Raji (cell line): ENCODE data around the gene UBE3C.

Source experiments
- POLR2A ChIP-seq: IDR thresholded peaks from 2 replicates; pipeline ENCODE4 v1.6.1; 2011; ENCODE audit warnings: low read depth, low read length, control low read depth; ENCODE audit not compliant: insufficient read depth

Gene UBE3C

DNA sequence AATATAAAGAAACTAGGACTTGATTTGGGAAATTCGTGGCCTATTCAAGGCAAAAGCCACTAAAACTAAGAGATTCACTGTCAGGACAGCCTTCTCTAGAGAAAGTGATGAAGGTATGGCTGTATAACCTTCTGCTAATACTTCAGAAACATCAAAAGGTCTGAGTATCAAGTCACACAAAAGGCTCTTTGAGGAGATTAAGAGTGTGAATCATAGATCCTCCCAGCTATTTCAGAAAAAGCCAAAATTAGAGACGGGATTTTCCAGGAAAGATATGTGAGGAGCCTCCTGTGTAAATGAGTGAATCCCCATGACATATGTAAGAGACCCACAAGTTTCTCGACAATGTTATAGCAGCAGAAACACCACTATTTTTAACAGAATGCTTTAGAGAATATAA, 56.2 kb downstream of the UBE3C start:
- TF ChIP-seq POLR2A, result no peak

DNA sequence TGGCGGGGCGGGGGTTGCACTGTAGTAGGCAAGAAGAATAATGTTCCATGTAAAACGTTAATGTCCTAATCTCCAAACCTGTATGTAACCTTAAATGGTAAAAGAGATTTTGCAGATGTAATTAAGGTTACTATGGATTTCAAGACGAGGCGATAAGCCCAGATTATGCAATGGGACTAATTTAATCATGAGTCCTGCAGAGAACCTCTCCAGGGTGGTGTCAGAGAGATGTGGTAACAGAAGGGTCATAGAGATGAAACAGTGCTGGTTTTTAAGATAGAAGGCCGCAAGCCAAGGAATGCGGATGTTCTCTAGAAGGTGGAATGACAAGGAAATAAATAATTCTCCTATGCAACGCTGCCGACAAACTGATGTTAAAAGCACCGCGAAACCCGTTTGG, 57.1 kb downstream of the UBE3C start:
- no peak for TF ChIP-seq POLR2A

DNA sequence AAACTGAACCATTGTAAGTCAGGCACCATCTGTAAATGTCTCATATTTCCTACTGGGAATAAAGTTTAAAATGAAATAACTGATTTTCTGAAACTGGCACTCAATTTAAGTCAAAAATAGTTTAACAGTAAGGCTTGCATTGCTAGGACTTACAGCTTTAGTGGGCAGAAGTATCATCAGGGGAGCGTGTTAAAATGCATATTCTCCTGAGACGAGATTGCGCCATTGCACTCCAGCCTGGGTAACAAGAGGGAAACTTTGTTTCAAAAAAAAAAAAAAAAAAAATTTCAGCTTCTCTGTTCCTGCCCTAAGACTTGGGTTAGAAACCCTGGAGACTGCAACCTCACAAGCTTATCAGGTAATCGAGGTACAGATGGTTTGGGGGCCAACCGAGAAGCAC, 65.4 kb downstream of the UBE3C start:
- no peak for TF ChIP-seq POLR2A

- TF ChIP-seq POLR2A, result no peak
Measured at GRCh38 chr7:157205438-157205837, 66.7 kb downstream of the UBE3C start.

- TF ChIP-seq POLR2A, result no peak
Measured at GRCh38 chr7:157208571-157209413, 70.1 kb downstream of the UBE3C start.

- TF ChIP-seq POLR2A, result no peak
Measured at GRCh38 chr7:157210682-157211081, 72.0 kb downstream of the UBE3C start.

GRCh38 chr7:157211690-157212089, 73.0 kb downstream of the UBE3C start:
- no peak for TF ChIP-seq POLR2A

DNA sequence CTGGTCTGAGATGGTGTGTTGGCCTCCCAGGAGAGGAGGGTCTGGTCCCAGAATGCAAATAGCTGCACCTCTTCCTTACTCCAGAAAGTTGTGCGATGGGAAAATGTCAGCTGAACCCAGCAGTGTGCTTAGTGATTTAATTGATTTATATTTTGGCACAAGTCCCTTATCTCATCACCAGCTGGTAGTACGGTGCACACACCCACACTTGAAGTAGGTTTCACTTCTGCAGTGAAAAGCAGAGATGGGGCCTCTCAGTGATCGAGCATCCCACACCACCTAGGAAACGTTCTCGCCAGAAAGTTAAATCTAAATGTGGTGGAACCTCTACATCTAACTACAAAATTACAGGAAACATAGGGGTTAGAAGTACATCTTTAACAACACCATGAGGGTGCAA, 80.4 kb downstream of the UBE3C start:
- no peak for TF ChIP-seq POLR2A

DNA sequence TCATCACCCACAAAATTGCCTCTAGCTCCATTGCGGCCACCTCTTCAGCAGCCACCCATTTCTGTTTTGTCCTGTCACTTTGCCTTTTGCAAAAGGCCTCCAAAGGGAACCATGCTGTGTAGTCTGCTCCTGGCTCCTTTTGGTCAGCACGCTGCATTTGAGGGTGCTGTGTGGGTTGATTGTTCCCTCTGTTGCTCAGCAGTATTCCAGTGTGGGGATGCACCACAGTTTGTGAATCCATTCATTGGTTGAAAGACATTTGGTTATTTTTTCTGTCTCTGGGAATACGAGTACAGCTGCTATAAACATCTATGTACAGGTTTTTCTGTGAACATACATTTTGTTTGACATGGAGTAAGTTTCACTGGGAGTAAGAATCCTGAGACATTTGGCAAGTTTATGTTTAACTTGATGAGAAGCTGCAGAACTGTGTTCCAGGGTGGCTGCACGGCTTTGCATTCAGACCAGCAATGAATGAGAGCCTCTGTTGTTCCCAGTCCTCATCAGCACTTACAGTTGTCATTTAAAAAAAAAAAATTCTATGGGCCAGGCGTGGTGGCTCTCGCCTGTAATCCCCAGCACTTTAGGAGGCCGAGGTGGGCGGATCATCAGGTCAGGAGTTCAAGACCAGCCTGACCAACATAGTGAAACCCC, 82.3 kb downstream of the UBE3C start:
- no peak for TF ChIP-seq POLR2A

- TF ChIP-seq POLR2A, result no peak
Measured at GRCh38 chr7:157222687-157223086, 84.0 kb downstream of the UBE3C start.

DNA sequence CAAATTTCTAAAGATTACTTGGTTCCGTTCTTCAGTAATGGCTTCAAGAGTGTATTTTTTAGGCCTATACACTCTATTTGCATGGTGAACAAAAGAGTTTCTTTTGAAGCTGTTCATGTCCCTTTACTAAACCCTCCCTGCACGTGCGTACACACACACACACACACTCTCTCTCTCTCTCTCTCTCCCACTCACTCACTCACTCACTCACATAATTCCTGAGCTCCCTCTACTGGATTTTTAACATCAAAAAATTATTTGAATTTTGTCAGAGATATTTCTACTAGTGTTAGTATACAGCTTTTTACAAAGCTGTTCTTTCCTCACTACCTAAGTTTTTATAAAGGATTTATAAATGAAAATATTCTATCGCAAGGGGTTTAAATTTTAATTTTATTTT, 85.9 kb downstream of the UBE3C start:
- no peak for TF ChIP-seq POLR2A

DNA sequence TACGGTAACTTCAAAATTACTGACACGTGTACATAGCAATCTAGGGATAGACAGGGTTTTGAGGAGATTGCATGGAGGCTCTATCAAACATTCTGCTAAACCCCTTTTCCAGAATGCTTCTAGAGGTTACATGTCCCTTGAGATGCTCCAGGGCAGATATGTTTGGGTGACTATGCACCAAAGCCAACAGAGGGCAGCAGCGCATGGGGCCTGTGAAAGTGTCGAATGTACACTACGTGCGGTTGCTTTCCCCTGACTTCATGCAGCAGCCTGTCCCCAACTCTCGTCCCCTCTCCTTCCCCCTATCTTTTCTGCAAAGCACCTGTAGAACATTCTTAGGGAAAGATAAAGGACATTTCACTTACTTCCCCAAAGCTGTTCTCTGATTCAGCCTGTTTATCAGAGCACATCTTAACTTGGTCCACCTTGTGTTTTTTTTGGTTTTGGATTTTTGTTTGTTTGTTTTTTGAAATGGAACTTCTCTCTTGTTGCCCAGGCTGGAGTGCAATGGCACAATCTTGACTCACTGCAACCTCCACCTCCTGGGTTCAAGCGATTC, 90.2 kb downstream of the UBE3C start:
- TF ChIP-seq POLR2A, result no peak

DNA sequence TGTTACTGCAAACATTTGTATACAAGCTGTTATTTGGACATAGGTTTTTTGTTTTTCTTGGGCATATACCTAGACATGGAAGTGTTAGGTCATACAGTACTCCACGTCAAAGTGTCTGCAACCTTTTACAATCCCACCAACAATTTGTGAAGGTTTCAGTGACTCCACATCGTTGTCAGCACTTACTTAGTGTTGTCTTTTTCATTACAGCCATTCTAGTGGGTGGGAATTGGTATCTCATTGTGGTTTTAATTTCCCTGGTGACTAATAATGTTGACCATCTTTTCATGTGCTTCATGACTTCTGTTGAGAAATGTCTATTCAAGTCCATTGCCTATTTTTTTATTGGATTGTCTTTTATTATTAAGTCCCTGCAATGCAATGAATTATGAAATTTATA, 95.0 kb downstream of the UBE3C start:
- no peak for TF ChIP-seq POLR2A

GRCh38 chr7:157234271-157234670, 95.5 kb downstream of the UBE3C start:
- no peak for TF ChIP-seq POLR2A

GRCh38 chr7:157235357-157236333, 96.9 kb downstream of the UBE3C start:
- no peak for TF ChIP-seq POLR2A

DNA sequence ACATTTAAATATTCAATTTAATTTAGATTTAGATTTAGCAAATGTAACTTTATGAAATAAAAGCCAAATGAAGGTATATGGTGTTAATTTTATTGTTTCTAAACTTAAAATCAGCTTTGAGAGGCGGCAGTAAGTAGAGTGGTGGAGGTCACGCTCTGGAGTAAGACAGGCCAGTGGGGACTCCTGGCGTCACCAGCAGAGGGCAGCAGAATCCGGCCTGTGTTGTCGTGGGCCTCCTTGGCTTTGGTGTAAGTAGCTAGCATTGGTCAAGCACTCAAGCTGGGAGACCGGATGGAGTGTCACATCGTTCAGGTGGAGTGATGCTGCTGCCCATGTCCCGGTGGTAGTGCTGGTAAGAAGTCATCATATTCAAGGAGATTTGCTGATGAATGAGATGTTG, 99.4 kb downstream of the UBE3C start:
- TF ChIP-seq POLR2A, result no peak
